CD4-positive, alpha-beta T cell treated with Interleukin-17A for 1 hour (primary cell): Measurements from ENCODE around the gene SPIRE2.
"Not testable (repeated sequence)": the region's sequence is repeated elsewhere in the genome, so short reads cannot be mapped to it uniquely, and the experiment has no call there.

ENCODE experiments used
- DNase-seq: peaks from one replicate; pipeline ENCODE4 v3.0.0-alpha.2; 2020

The SPIRE2 gene

GRCh38 chr16:89898201-89898967 is 70.1 kb downstream of the SPIRE2 start:
- no peak for DNase-seq

DNA sequence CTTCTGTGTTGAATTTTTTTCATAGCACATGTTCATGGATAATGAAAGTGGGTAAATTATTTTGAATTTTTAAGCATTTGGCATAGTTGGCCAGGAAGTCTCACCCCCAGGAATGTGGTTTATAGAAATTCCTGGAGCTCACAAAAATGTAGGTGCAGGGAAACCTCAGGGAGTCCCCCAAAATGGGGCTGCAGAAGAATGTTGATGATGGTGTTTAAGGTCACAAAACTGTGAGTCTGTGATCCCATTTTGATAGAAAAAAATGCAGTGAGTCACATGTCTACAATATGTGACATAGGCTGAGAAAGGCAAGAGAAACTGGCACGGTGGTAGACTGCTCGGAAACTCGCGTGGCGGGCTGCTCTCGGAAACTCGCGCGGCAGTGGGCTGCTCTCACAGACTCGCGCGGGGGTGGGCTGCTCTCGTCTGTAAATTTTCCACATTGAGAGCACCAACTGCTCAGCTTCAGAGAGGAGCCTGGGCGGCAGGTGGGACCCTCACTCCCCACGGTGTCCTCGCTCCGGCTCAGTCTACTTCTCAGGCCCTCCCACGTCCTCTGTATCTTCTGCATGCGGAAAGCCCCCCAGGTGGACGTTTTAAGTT is 71.7 kb downstream of the SPIRE2 start:
- DNase-seq = no peak

GRCh38 chr16:89900885-89901284 is 72.6 kb downstream of the SPIRE2 start:
- no peak for DNase-seq

DNA sequence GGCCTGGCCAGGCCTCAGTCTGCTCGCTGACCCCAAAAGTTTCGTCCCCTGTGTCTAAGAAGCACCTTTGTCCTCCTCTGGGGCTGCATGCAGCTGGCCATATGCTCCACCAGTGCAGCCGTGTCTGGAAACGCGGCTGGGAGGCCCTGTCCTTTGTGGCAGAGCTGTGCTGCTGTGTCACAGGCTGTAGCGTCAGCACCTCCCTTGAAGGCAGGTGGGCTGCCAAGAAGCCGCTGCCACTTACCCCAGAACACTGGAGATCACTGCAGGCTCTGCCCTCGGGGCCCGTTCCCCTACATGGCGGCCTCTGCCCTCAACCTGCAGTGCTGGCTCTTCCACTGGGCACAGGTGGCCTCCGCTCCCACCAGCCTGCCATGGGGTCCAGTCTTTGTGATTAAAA is 74.7 kb downstream of the SPIRE2 start:
- DNase-seq = no peak

DNA sequence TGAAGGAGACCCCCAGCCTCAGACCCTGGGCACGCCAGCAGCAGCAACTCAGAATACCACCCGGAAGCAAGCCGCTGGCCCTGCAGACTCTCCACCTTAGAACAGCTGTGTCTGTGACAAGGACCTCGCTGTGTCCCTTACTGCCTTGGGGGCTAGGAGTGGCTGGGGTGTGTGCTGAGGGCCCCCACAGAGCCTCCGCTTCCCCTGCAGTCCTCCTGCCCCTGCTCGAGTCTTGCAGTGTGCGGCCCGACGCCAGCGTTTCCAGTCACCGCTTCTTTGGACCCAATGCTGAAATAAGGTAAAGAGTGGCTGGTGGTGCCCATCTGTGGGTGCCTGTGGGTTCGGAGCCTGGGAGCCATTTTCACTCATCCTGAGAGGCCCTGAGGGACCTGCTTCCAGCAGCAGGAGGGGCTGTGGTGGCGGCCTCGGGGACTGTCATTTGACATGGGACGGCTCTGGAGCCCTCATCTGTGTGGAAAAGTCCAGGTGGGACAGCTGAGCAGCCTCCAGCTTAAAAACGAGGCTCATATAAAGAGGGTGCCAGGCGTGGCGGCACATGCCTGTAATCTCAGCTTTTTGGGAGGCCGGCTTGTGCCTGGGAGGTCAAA is 75.7 kb downstream of the SPIRE2 start:
- no peak for DNase-seq

- DNase-seq = no peak
These were observed 76.6 kb downstream of the SPIRE2 start for GRCh38 chr16:89904606-89905510.

DNA sequence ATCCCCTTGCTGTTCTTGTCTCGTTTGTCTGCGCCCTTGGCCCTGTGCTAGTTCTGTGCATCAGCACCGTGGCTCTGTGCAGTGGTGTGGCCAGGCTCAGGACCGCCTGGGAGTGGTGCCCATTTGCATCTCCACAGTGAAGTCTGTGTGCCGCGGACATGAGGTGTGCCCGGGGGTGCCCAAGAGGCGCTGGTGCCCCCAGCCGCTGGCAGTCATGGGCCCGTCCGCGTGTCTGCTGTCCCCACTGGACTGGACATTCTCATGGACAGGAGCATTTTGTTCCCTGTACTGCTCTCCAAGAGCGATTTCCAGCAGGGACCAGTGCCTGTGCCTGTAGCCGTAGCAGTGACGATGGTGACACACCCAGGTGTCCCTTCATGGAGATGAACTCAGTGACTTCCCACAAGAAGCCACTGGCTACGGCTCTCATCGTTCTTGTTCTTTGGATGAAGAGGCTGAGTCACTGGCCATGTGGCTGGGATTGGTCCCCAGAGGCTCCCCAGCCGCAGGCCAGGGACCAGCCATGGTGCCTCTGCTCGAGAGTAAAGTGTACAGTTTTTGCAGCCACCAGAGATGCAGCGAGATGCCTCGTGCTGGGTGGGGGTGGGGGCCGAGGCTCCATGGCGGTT is 77.3 kb downstream of the SPIRE2 start:
- DNase-seq = no peak

- no peak for DNase-seq
These were observed 78.1 kb downstream of the SPIRE2 start for GRCh38 chr16:89906140-89907025.

DNA sequence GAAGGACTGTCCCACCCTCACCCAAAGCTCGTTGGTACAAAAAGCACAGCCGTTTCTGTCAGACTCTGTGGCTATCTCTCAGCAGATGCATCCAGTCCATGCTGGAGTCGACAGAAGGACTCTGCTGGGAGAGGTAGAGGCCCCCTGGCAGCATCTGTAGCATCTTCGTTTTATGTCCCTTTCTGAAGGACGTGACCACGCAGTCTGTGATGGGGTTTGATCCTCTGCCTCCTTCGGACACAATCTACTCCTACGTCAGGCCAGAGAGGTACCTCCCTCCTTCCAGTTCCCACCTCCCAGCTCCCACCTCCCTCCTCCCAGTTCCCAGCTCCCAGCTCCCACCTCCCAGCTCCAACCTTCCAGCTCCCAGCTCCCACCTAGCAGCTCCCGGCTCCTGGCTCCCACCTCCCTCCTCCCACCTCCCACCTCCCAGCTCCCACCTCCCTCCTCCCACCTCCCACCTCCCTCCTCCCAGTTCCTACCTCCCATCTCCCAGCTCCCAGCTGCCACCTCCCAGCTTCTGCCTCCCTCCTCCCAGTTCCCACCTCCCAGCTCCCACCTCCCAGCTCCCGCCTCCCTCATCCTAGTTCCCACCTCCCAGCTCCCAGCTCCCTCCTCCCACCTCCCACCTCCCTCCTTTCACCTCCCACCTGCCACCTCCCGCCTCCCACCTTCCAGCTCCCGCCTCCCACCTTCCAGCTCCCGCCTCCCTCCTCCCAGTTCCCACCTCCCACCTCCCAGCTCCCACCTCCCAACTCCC is 79.0 kb downstream of the SPIRE2 start:
- no peak for DNase-seq

DNA sequence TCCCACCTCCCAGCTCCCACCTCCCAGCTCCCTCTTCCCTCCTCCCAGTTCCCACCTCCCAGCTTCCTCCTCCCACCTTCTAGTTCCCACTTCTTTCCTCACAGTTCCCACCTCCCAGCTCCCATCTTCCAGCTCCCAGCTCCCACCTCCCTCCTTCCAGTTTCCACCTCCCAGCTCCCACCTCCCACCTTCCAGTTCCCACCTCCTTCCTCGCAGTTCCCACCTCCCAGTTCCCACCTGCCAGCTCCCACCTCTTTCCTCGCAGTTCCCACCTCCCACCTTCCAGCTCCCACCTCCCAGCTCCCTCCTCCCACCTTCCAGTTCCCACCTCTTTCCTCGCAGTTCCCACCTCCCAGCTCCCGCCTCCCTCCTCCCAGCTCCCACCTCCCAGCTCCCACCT is 80.0 kb downstream of the SPIRE2 start:
- DNase-seq = no peak

DNA sequence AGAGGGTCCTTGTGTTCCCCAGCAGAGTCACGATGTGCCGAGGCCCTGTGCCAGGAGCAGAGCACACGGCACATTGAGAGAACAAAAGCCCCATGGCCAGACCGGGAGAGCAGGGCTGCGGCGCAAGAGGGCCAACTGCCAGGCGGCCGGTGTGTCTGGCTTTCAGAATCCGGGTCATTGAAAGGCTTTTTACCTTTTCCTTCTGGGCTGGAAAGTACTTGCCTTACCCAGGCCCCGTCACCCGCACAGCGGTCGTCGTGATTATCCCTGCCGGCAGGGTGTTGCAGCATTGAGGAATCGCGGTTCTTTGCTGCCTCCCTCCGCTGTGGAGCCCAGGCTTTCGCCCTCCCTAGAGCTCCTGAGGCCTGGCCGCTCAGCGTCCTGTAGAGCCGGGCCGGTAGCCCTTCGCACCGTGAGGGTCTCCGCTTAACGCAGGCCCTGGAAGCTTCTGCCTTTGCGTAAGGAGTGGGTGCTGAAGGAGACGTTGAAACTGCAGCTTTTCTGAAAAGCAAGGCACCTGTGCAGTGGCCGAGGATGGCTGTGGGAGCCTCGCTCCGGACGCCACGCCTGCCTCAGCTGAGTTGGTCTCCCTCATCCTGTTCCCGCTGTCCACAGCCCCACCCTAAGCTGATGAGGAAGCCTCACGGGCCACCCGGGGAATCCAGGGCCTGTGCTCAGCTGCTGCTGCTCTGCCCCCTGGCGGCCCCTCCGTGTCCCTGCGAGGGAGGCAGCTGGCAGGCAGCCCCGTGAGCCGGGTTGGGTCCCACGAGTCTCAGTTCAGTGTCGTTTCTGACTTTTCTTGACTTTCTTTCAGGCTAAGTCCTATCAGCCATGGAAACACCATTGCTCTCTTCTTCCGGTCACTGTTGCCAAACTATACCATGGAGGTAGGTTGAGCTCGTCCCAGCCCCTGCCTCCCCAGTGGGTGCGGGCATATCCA is 81.8 kb downstream of the SPIRE2 start:
- DNase-seq = peak; percentile 69

DNA sequence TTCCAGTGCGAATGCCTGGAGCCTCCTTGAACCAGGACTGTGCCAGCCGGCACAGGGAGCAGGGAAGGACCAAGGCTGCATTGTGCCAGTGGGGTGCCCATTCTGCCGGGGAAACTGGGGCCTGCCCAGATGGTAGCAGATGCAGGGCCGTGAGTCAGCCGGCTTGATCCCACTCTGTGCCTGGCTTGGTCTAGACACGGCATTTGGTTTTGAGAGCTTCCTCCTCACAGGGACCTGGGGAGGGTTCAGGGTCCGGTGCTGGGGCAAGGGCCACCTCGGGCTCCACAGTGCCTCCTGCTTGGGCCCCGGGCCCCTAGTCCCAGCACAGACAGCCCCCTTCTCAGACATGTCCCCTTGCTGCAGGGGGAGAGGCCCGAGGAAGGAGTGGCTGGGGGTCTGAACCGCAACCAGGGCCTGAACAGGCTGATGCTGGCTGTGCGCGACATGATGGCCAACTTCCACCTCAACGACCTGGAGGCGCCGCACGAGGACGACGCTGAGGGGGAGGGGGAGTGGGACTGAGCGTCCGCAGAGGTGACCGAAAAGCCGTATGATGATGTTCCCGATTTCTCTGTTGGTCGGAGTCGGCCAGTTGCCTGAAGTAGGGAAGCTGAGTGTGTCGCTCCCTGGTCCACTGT is 82.6 kb downstream of the SPIRE2 start:
- DNase-seq = no peak

DNA sequence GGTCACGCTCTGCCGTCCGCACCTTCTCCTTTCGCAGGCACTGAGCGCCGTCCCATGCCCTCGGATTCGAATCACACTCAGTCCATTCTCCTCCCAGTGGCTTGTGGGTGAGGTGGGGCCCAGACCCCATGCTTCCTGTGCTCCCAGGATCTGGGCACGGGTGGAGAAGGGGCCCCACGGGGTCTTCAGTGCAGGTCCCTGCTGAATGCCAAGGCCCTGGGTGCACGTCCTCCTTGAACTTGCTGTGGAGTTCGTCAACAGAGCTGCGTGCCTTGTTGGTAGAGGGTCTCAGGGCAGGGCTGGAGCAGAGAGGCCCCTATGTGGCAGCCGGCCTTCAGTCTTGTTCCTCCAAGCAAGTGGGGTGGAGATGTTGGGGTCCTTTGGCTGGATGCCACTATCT is 83.1 kb downstream of the SPIRE2 start:
- DNase-seq = no peak

DNA sequence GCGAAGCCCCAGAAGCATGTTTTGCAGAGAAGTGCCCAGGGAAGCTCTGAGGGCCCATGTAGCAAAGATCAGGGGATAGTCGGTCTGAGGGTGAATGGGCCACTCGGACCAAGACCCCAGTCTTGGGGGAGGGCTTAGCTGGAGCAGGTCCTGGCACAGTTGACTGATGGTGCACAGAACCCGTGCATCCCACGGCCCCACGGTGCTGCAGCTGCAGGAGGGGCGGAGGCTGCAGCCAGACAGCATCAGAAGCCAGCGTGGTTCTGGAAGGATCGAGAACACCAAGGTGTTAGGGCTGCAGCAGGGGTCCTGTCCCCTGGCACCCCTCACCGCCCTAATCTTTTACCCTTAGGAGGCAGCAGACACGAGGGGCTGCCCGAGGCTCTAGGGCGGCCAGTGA is 83.9 kb downstream of the SPIRE2 start:
- DNase-seq = no peak

DNA sequence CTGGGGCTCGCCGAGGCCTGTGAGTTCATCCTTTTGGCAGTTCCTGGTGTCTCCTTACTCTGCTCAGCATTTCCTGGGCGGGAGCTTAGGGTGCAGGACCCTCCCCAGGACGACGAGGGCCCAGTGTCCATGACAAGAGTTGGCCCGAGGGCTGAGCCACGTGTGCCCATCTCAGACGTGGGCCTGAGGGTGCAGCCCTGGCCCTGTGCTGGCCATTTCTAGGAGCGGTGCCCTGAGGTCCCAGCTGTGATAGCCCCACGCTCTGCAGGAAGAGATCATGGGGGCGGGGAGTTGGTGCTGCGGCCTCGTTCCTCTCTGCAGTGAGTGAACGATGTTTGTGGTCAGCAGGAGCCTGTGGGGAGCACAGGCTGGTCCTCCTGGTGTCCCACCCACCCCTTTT is 84.4 kb downstream of the SPIRE2 start:
- no peak for DNase-seq

- no peak for DNase-seq
These were observed 85.4 kb downstream of the SPIRE2 start for GRCh38 chr16:89913408-89914387.

- not testable (repeated sequence) for DNase-seq
These were observed 86.5 kb downstream of the SPIRE2 start for GRCh38 chr16:89914642-89915285.
